Ramos (cell line): ENCODE measurements around the gene LRP1B.

ENCODE experiments used
- in situ Hi-C: fragments of 300-500 bp; cut with MboI; formaldehyde crosslinking; loops from one replicate; pipeline ENCODE4 v1.14.3; 2022; ENCODE audit warnings: low sequenced_read_pairs; ENCODE audit not compliant: unreplicated experiment

Gene LRP1B

GRCh38 chr2:140624200-140624599 lies 1506.6 kb downstream of the LRP1B start:
- in situ Hi-C loops, result no loop called here

DNA sequence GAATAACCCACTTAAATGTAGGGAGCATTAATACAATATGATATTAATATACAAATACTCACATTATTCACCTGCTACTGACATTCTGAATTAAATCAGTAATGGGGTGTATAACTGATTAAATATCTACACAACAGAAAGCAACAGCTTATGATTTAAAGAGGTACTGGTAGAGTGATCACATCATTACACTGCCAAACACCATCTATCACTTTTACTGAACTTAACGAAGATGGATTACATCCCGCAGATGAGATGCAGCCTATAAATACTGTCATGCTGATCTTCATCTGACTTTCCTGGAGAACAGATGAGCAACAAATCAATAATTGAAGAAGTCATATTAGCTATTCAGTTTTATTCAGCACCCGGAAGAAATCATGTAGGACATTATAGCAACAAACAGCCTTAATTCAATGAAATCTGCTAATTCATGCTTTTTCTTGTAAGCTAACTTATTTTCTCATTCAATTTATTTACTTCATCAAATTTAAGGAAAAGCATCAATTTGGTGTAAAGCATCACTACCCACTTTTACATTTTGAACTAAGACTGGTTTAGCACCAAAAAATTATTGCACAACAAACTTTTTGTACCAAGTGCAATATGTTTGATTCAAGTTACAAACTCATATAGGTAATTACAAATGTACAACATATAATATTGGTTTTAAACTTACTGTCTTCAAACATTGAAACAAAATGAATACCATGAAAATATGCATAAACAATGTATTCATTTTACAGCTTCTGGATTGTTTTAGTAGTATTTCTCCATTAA lies 1509.0 kb downstream of the LRP1B start:
- in situ Hi-C loops, result no loop called here

GRCh38 chr2:140604788-140605187 lies 1526.0 kb downstream of the LRP1B start:
- in situ Hi-C loops, result no loop called here

- in situ Hi-C loops, result no loop called here
Observed at GRCh38 chr2:140604096-140604495, 1526.7 kb downstream of the LRP1B start.

GRCh38 chr2:140603416-140603815 lies 1527.4 kb downstream of the LRP1B start:
- in situ Hi-C loops, result no loop called here

DNA sequence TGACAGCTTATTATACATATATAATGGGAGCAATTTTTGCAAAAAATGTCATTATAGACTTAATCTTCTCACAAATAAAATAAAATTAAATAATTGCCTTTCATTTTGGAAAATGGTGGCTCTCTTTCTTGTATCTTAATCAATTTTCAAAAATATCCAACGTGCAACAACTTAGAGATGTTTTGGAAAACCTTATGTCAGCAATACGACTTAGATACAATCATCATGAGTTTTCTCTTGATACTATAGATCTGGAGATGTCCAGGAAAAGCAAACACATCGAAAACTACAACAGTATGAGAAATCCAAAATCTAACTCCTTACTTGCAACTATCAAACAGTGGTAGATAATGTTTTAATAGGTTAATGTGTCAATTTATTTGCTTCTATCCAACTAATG lies 1529.0 kb downstream of the LRP1B start:
- in situ Hi-C loops, result no loop called here

DNA sequence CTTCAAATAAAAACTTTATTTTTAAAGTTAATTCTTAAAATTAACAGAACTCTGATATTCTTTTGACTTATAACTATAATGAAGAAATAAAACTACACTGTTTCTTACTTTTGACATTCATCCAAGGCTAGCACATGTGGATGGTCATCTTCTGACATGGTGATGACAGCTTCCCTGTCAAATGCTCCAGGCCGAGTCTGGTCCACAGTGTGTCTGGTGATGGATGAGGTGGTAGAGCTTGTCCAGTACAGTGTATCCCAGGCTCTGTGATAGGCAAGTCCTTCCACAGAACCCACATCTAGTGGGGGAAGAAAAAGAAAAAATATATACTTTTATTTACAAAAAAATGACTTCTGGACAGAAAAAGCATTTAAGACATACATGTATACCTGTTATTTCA lies 1529.5 kb downstream of the LRP1B start:
- in situ Hi-C loops, result no loop called here

GRCh38 chr2:140600116-140600515 lies 1530.7 kb downstream of the LRP1B start:
- in situ Hi-C loops, result no loop called here

DNA sequence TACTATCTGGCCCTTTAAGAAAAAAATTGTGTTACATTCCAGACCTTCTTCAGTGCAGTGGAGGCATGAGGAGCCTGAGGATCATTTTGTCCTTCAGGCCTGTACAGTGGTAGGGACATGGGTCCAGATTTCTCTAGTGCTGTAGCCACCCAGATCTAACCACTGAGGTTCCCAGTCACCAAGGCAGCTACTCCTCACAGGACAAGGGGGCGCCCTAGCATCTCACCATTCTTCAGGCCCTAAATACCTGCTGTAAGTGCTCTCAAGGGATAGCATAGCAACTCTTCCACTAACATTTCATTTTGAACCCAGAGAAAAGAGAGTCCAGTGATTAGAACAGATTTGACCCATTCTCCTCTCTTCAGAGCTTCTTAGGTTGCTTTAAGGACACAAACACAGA lies 1533.0 kb downstream of the LRP1B start:
- in situ Hi-C loops, result no loop called here

- in situ Hi-C loops, result no loop called here
Observed at GRCh38 chr2:140597205-140597604, 1533.6 kb downstream of the LRP1B start.

DNA sequence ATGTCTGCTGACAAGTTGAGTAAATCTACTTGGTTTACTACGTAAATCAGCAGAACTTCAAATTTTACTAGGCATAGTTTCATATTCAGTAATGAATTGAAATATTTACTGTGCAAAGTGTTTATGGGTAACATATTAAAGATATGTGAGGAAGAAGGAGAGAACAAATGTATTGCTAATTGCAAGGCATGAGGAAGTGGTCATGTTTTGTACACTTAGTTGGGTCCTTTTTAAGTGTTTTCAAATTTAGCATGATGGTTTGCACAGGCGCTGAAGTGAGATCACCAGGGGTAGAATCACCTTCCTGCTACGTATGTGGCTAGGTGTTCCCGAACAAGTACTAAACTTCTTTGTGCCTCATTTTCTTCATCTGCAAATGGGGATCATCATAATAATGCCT lies 1534.4 kb downstream of the LRP1B start:
- in situ Hi-C loops, result no loop called here

DNA sequence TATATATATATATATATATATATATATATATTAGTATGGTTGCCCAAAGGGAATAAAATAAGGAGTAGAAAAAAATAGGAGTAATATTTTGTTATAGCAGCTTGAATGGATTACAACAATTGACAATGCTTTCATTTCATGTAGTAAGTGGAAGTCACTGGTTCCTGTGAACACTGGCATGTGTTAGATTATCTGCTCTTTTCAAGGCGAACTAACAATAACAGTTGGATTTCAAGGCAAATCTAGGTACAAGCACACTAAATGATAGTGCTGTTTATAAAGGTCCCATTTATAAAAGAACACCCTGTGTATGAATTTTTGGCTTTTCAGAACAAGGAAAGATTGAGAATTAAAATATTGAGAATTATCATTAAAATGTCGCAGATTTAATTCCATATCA lies 1535.7 kb downstream of the LRP1B start:
- in situ Hi-C loops, result no loop called here

GRCh38 chr2:140593132-140593531 lies 1537.7 kb downstream of the LRP1B start:
- in situ Hi-C loops, result no loop called here

GRCh38 chr2:140589696-140590095 lies 1541.1 kb downstream of the LRP1B start:
- in situ Hi-C loops, result no loop called here

DNA sequence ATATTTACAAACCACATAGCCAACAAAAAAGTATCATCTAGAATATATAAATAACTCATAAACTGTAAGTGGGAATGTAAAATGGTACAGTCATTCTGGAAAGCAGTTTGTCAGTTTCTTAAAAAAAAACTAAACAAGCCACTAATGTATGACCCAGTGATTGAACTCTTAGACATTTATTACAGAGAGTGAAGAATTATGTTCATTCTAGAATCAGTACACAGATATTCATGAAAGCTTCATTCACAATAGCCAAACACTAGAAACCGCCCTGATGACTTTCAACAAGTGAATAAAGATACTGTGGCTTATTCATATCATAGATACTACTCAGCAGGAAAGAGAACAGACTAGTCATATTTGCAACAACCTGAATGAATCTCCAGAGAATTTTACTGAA lies 1541.5 kb downstream of the LRP1B start:
- in situ Hi-C loops, result no loop called here

GRCh38 chr2:140586379-140586778 lies 1544.4 kb downstream of the LRP1B start:
- in situ Hi-C loops, result no loop called here

DNA sequence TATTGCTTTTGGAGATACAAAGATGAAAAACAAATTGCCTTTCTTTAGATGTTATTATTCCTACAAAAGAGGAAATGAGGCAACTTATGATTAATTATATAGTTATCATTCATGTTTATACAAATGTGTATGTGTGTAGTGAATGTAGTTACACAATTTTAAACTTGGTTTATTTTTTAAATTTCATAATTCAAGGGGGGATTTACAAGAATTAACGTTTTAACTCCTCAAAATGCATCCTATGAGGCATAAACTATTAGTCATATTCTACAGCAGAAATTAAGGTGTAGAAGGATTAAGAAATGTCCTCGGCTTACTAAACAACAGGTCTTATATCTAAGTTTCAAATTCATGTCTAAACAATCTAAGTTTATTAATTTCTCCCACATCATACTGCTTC lies 1545.8 kb downstream of the LRP1B start:
- in situ Hi-C loops, result no loop called here

DNA sequence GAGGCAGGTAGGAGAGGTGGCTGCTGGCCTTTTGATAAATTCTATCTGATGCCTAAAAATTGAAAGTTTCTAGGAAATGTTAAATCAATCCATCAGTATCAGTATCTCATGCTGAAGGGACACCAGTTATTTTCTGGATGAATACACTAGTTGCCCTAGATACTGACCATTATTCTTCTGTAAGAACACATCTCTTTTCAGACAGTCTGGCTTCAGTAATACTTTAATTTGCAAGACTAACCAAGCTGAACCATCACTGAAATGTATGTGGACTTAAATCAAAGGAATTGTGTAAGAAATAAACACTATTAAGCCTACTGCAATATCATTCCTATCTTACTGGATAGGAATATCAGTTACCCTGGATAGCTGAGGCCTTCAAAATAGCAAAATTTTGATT lies 1546.3 kb downstream of the LRP1B start:
- in situ Hi-C loops, result no loop called here

DNA sequence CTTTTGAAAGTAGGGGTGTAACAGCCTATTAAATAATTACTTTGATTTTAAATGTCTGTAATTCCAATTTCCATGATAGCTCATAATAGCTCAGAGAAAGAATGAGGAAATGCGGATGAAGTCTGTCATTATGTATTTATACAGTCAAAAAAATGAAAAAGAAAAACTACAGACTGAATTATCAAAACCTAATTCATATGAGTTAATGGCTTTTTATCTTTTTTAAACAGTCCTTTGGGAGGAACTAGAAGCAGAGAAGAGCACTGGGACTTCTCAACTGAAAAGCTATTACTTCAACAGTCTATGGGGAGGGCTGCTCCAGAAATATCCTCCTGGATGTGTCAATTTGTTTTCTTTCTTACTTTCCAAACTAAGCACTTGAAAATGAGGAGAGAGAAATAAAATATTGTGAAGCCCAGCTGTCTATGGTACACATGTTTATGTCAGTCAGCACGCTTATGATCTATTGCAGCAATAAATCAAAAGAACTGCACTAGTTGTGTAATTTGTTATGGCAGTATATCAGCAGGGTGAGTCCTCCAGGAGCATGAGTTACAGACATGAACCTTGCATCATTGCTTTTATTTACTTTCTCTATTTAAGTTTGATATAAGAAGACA lies 1550.2 kb downstream of the LRP1B start:
- in situ Hi-C loops, result no loop called here

DNA sequence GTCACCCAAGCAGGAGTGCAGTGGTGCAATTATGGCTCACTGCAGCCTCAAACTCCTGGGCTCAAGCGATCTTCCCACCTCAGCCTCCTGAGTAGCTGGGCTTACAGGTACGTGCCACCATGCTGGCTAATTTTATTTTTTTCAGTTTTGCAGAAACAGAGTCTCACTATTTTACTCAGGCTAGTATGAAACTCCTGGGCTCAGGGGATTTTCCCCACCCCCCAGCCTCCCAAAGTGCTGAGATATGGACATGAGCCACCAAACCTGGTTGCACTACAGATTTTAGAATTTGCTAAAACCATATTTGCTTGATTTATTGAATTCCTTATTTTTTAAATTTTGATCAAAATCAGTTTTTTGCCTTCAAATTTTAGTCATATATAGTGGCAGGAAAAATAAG lies 1553.4 kb downstream of the LRP1B start:
- in situ Hi-C loops, result no loop called here

DNA sequence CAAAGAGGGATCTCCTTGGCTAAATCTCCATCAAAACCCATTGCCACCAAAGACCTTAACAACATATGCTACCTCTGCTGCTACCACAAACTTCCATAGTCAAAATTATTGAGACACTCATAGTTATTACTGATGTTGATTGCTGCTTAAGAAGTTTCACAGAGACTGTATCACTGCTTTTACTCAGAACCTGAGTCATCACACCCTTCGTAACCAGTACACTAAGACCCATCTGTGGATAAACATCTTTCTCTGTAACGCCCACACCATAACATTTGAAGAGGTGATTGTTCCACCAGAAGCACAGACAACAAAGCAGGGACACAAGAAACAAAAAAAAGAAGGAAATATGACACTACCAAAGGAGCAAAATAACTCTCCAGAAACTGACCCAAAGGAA lies 1563.1 kb downstream of the LRP1B start:
- in situ Hi-C loops, result no loop called here

DNA sequence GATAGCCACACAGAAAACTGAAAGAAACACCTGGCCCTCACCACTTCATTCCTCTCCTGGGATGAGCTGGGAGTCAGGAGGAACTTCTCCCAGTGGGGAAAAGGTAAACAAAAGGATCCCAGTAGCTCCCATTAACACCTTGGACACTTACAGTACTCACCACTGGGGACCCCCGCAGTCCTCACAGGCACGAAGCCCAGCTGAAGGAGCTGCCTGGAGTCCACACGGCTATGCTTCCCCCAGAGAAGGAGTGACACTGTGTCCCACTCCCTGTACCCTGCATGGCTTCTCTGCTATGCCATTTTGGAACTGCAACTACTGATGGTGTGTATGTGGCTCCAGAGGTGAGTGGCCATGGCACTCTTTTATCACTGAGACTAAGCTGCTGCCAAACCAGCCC lies 1565.1 kb downstream of the LRP1B start:
- in situ Hi-C loops, result no loop called here
